GM12891 (cell line): Measurements from ENCODE around the gene PRKCB.

ENCODE experiments used
- POLR2A ChIP-seq: IDR thresholded peaks from 2 replicates; pipeline ENCODE4 v1.6.1; 2011; ENCODE audit warnings: low read depth, low read length, control low read depth
- POLR2AphosphoS5 ChIP-seq: IDR thresholded peaks from 2 replicates; pipeline ENCODE4 v1.6.1; 2011; ENCODE audit warnings: low read depth, low read length, control low read depth
- SPI1 ChIP-seq: IDR thresholded peaks from 2 replicates; pipeline ENCODE4 v1.6.1; 2011; ENCODE audit warnings: low read depth, low read length, control low read depth

DNA sequence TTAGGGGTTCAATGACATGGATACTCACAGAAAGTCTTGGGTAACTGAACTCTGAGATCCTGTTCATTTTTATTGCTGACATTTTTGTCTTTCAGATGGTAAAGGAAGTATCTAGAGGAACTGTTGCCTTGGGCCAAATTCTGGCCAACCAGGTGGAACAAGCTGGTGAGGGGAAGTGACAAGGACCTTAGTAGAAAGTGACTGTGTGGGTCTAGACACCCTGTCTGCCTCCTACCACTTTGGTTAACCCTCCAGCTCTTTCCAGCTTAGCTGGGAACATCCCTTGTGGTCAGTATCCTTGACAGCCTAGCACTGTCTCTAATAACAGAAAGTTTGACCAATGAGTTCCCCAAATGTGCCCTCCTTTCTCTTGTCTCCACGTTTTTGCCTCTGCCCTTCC is 28.8 kb upstream of the PRKCB start:
- TF ChIP-seq POLR2A (no peak), SPI1 (peak; percentile 57), POLR2AphosphoS5 (no peak)
